ENCODE measurements around the gene HDGFL1. TPM values are rescaled to one million over a fixed set of nuclear protein-coding genes. Genes with fewer than 3 reads are reported as not detected.

The HDGFL1 gene
- total and polyA plus RNA-seq, 2 experiments from 2014 or later = not detected

DNA sequence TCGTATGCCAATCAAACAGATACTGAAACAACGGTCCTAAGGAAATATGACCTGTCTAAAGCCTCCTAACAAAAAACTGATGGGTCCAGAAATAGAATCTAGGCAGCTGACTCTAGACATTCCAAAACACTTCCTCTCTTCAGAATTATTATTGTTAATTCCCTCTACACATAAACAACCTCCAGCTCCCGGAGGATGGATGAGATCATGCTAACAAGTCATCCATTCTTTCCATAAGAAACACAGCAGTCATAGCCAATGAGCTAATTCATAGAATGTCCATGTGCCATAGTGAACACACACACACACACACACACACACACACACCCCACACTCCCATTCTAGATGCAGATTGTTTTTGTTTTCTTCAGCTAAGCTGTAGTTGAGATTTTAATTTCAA lies 44.3 kb downstream of the HDGFL1 start (continued):
- no peak for TF ChIP-seq REST (IDR thresholded peaks at IDR 0.05; ENCODE audit: unreplicated experiment)
- TF ChIP-seq ETS1 (IDR thresholded peaks at IDR 0.05) = no peak
- TF ChIP-seq CREB1 (CRISPR knock-in tag; IDR thresholded peaks at IDR 0.05; ENCODE audit: low read depth) = no peak
- TF ChIP-seq, protein P1, sequence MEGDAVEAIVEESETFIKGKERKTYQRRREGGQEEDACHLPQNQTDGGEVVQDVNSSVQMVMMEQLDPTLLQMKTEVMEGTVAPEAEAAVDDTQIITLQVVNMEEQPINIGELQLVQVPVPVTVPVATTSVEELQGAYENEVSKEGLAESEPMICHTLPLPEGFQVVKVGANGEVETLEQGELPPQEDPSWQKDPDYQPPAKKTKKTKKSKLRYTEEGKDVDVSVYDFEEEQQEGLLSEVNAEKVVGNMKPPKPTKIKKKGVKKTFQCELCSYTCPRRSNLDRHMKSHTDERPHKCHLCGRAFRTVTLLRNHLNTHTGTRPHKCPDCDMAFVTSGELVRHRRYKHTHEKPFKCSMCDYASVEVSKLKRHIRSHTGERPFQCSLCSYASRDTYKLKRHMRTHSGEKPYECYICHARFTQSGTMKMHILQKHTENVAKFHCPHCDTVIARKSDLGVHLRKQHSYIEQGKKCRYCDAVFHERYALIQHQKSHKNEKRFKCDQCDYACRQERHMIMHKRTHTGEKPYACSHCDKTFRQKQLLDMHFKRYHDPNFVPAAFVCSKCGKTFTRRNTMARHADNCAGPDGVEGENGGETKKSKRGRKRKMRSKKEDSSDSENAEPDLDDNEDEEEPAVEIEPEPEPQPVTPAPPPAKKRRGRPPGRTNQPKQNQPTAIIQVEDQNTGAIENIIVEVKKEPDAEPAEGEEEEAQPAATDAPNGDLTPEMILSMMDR (conservative IDR thresholded peaks at IDR 0.05; ENCODE audit: low read depth in 2 of 2) = no peak
- TF ChIP-seq ZNF331 (CRISPR knock-in tag; IDR thresholded peaks at IDR 0.05; ENCODE audit: low read depth) = no peak

GRCh38 chr6:22614547-22614946 lies 45.2 kb downstream of the HDGFL1 start:
- peaks cover 10% of the 10 kb centered on the region; the same call in 1 of the 3 replicates for H3K36me3 Mint-ChIP-seq (ENCODE audit: low read depth)
- no peaks in the 10 kb centered on the region for H3K79me2 ChIP-seq (replicated peaks; ENCODE audit: insufficient read depth)
- no peaks in the 10 kb centered on the region for H3K36me3 ChIP-seq (ENCODE audit: insufficient read depth)
- H3K4me1 ChIP-seq (ENCODE audit: insufficient read depth) = peaks cover 7% of the 10 kb centered on the region; the same call in 1 of the 2 replicates
- H3K27ac Mint-ChIP-seq = no peak overlapping the region
- H3K9me3 Mint-ChIP-seq = peaks cover 14% of the 10 kb centered on the region; the same call in 2 of the 3 replicates
- DNase-seq (ENCODE audit: low spot score) (no peak), ATAC-seq (no peak)
- no peaks in the 10 kb centered on the region for H3K27me3 ChIP-seq (ENCODE audit: insufficient read depth)
- no peak overlapping the region for H3K4me3 ChIP-seq
- H3K4me3 Mint-ChIP-seq = no peak overlapping the region
- H3K4me1 Mint-ChIP-seq = peaks cover 9% of the 10 kb centered on the region; the same call in 2 of the 3 replicates
- H2AFZ ChIP-seq = peak overlapping the region; percentile 64; the same call in 1 of the 2 replicates
- H3K27ac ChIP-seq (ENCODE audit: low read depth) = no peak overlapping the region
- H3K27me3 Mint-ChIP-seq (ENCODE audit: insufficient read depth, low read depth, poor library complexity) = no peaks in the 10 kb centered on the region
- no peaks in the 10 kb centered on the region for H3F3A ChIP-seq (replicated peaks; ENCODE audit: low read depth)
- peak overlapping the region; percentile 41; the same call in 1 of the 2 replicates for H3K4me2 ChIP-seq
- no peaks in the 10 kb centered on the region for H3K9me2 ChIP-seq (ENCODE audit: insufficient read depth)
- no peaks in the 10 kb centered on the region for H4K20me1 ChIP-seq (replicated peaks; ENCODE audit: insufficient read depth)
- TF ChIP-seq CREB1 (CRISPR knock-in tag; IDR thresholded peaks at IDR 0.05; ENCODE audit: low read depth) (no peak), ZNF114 (CRISPR knock-in tag; IDR thresholded peaks at IDR 0.05) (no peak), POLR2AphosphoS5 (IDR thresholded peaks at IDR 0.05; ENCODE audit: low read depth) (no peak), JUNB (IDR thresholded peaks at IDR 0.05; ENCODE audit: unreplicated experiment) (no peak), EZH2phosphoT487 (IDR thresholded peaks at IDR 0.05; ENCODE audit: unreplicated experiment) (no peak), REST (IDR thresholded peaks at IDR 0.05; ENCODE audit: unreplicated experiment) (no peak), NANOG (IDR thresholded peaks at IDR 0.05; ENCODE audit: borderline replicate concordance) (no peak)
- TF ChIP-seq, protein P1 (conservative IDR thresholded peaks at IDR 0.05; ENCODE audit: low read depth in 2 of 2) = no peak
